Stimulated activated CD4-positive, alpha-beta T cell treated with anti-CD3 and anti-CD28 coated beads, Interleukin-2, amount 100 ng/mL, for 4 hours (primary cell): Measurements from ENCODE around the gene DMRT1.
"Not testable (repeated sequence)": the region's sequence is repeated elsewhere in the genome, so short reads cannot be mapped to it uniquely, and the experiment has no call there.

Experiments
- DNase-seq: peaks from one replicate; pipeline ENCODE4 v3.0.0-alpha.2; 2020; ENCODE audit warnings: low read depth

Gene DMRT1

DNA sequence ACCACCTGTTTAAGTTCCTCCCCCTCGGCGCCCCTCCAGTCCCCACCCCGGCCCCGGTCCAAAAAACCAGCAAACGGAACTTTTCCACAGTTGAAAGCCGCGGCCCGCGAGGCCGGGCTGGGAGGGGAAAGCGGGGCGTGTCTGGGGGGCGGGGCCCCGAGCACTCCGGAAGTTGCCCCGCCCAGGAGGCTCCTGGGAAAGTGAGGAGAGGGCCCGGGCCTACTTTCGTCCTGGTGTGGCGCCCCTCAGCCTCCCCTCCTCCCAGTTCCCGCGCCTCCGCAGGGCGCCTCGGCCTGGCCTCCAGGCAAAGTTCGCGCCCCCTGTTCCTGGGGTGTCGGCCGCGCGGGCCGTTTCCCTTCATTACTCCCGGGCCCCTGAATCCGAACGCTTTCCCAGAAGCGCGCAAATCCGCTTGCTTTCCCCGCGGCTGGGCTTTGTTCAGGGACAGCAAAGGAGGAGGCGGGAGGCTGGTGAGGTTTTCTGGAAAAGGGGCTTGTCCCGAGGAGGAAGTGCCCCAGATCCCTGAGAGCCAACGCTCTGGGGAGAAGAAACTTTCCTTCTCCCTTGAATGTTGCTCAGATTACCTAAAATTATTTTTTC is 130.5 kb downstream of the DMRT1 start:
- DNase-seq: no peak

- no peak for DNase-seq
These were observed 131.2 kb downstream of the DMRT1 start for GRCh38 chr9:972501-973294.

DNA sequence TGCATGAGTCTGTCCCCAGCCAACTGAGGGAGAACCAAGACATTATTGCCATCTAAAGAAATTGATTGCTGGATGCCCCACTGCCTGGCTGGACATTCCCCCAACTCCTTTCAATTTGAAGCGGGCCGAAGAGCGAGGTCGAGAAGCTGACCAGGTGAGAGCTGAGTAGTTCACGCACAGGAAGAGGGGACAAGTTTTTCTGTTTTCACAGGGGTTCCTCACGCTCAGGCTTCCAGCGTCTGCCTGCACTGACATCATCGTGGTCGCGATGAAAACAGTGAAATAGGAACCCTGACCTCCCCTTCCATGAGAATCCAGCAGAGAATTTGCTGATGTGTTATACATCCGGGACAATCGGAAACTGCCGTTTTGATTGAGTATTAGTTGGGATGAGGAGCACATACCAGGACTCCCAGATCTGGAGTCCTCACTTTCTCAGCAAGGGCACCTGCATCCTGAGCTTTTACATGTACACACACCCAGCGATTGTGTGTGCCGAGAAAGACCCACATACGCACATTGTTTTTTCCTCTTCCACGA is 131.9 kb downstream of the DMRT1 start:
- DNase-seq: no peak

- DNase-seq: no peak
These were observed 132.8 kb downstream of the DMRT1 start for GRCh38 chr9:974031-974995.

DNA sequence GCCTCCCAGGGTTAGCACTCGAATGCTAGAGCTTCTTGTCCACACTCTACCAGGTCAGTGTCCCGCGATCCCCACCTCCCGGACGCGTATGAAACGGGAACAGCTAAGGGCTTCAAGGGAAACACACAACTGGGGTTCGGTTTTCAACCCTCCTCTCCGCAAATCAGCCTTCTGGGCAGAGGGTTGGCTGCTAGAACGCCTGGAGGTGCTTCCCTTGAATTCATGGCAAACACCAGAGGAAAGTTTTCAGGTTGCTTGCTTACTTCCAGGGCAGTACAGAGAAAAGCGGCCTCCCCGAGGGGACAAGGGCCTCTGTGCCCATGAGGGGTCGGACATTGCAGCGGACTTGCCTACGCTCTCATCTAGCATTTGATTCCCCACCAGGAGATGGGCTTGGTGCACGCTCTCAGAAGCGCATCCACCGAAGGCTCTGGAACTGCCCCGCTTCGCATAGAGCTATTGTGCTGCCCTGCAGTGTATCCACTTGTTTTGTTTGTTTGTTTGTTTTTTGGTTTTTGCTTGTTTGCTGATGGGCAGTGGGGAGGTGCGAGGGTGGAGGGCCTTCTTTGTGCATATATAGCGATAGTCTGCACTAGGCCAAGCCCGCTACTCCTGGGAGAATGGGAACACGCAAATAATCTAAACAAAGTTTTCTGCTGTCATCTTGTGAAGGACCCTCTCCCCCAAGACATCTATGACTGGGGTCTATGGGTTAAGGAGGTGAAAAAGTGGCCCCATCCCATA is 133.7 kb downstream of the DMRT1 start:
- DNase-seq: no peak

DNA sequence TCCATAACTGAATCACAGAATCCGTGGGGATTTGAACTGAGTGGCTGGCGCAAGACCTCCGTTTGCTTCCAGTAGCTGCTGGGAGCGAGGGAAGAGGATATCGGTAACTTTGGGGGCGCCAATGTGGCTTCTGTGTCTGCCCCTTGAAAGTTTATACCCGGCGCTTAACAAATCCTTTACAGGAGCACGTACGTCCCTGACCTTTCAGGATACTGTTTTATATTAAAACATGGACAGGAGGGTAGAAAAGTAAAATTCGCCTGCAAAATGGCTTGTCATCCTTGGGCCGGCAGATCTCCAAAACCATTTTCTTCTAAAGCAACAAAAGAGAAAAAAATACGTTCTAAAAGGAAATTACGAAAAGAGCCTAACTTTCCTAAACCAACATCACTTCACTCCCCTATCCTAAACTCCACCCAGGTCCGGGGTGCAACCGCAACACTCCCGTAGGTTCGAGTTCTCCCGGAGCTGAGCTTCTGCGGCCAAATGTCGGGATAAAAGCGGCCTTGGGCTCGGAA is 134.3 kb downstream of the DMRT1 start:
- no peak for DNase-seq

DNA sequence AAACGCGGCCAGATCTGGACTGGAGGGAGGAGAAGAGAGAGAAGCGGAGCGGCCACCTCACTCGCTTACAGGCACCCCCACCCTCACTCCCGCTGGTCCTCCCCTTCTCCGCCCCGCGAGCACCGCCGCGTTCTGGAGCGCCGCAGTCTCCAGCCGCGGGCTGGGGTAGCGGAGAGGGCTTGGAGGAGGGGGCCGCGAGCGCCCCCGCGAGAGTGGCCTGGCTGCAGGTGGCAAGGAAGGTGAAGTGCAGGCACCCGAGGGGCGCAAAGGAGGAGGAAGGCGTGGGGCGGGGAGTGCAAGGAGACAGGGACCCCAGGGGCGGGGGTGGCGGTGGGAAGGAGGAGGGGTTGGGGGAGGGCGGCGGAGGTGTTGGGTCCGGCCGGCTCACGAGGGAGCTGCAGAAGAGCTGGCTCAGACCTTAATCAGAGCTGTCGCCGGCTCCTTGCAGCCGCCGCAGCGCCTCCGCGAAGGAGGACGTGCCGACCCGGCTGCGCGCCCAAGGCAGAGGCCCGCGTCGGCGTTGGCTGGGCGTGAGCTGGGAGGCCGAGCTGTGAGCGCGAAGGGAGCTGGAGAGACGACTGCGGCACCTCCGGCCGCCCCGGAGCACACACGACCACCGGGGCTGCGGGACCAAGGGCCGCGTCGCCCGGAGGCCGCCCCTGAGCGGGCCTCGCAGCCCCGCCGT is 134.9 kb downstream of the DMRT1 start, which contains the start of gene DMRT3:
DMRT3 (plus strand) TSS at position 398 of the 685 bp plus-strand sequence. CDS start 347 bp downstream, outside the sequence.
- DNase-seq: no peak

GRCh38 chr9:976943-977837 is 135.7 kb downstream of the DMRT1 start:
- no peak for DNase-seq

DNA sequence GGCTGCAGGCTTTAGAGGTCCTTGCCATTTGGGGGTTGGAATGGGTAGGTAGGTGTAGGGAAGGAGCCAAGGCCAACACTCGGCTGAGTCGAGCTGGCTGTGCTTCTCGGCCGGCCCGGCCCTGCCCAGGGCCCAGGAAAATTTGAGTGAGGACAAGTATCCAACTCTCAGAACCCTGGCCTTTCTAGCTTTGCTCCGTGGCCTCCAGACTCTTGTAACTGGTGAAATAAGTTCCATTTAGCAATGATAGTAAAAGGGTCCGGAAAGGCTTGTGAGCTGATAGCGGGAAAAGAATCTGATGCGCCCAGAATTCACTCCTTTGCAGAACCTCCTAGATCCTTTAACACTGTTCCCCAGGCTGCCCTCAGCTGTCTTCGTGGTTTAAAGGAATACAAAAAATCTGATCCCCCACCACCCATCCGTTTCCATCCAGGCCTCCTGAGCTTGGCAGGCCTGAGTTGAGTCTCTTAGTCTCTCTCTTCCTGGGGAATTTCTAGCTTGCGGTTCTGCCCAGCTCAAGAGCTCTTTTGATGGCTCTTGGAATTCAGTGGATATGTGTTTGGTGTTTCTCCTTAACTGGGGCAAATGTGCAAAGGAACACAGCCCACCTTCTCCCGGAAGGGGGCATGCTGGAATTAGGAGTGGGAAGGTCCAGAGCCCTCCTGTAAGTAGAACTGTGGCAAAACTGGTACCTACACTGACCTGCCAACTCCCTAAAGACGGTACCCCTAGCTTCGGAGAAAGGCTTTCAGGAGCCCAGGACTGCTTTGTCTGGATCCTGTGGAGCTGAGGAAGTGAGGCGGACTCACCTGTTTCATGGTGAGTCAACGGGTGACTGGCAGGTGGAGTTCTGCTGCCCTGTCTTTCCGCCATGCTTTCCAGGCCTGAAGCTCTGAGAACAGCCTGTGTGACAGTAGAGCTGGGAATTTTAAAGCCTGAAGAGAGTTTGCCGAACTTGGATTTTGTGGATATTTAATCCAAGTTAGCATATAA is 136.6 kb downstream of the DMRT1 start:
- DNase-seq: no peak

DNA sequence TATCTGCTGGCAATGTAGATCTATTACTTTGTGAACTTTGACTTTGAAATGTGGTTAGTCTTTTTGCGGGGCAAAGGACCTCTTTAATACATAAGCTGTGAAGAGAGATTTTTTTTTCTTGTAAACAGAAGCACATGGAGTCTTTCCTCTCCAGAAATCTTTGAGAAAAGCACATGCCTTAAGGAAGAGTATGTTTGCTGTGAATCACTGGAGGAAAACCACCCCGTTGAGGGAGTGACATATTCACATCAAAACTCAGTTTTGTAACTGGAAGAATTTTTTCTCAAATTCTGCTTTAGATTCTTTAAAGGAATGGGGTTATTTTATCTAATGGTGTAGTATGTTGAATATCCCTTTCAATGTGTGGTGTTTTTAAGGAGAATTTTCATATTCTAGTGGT is 138.5 kb downstream of the DMRT1 start:
- no peak for DNase-seq

DNA sequence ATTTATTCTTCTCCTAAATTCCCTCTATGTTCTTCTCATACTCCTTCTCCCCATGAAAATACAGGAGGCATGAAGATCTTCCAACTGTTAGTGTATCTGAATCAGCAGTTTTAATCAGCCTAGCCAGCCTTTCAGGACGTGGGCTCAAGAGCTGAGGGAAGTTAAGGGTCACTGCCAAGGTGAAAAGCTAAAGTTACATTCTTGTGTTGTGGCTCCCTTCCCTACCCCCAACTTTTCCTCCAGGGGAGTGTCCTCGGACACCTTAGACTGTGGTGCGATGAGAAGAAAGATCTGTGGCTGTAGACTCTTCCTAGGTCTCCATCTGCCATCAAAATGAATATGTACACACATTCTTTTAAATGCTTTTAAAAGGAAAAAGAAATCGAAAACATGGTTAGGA is 139.1 kb downstream of the DMRT1 start:
- no peak for DNase-seq

DNA sequence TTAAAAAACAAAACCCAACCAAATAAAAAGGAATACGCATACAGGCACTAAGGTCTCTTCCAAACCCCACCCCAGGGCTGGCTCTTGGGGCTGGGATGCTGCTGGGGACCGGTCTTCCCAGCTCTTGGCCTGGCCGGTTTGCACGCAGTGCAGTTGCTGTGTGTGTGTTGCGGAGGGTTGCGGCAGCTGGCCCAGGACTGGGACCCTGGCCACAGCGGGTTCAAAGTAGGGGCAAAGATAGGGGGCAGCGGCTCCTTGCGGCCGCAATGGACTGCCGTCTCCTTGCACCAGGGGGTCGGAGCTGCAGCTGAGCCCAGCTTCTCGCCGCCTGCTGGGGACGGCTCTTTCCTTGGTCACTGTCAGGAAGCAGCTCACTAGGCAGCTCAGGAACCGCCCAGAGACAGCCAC is 140.0 kb downstream of the DMRT1 start:
- no peak for DNase-seq

DNA sequence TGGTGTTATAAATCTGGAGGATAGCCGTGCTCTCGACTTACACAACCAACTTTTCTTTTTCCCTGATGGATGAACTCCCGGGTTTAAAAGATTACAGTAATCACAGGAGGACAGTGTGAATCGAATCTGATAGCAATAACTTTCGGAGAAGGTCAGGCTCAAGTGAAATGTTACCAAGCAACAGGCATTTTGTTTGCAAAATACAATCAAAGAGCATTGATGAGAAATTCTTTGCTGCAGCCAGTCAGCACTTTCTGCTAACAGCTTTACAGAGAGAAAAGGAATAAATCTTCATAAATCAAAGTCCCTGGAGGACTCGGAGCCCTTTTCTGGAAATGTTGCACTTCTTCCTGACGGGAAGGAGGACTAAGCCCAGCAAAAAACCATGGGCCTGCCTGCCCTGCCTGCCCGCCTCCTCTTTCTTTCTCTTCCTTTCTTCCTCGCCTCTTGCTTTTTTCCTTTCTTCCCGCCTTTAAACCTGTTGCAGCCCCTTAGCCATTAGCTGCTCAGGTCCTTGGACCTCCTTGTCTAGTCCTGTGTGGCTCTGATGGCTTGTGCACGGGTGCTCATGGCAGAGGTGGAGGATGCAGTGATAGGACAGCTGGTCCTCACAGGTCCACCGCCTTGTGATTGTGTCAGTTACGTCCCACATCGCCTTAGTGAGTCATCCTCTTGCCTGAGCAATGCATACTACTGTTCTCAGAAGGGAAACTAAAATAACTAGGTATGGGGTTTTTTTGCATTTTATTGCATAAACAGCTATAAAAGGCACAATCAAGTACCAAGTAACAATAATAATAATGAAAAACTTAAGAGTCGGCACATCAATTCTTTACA is 141.1 kb downstream of the DMRT1 start:
- DNase-seq: no peak

DNA sequence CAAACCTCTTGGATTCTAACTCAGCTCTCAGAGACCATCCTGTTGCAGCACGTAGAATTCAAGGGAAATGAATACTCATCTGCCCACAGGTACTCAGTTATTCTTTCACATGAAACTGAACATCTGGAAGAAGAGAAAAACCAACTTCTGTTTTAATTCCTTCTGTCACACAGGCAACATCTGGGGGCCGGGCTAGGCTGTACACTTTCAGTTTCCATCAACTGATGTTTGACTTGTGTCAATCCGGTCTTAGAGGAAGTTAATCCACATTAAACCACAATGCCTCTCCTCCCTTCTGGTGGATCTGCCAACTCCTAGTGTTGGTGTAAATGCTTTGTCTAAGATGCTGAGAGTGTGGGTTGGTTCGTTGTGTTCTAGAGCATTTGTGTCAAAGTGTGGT is 152.5 kb downstream of the DMRT1 start:
- DNase-seq: no peak

GRCh38 chr9:995192-995591 is 153.7 kb downstream of the DMRT1 start:
- no peak for DNase-seq

DNA sequence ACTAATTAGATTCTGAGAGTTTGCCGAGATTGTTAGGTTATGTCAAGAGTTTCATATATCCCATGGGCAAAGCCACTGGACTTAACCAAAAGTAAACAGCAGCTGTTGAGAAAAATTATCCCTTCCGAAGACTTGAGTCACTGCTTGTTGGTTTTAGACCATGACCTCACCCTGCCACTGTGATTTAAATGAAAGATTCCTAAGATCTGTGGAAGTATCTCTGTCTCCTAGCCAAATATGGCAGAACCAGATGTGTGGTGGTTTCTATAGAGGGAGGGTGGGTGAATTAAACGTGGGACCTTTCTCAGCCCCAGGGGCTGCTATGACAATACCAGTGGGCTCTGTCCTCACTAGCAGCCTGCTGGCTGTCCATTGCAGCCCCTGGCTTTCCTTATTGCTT is 154.3 kb downstream of the DMRT1 start:
- DNase-seq: no peak

DNA sequence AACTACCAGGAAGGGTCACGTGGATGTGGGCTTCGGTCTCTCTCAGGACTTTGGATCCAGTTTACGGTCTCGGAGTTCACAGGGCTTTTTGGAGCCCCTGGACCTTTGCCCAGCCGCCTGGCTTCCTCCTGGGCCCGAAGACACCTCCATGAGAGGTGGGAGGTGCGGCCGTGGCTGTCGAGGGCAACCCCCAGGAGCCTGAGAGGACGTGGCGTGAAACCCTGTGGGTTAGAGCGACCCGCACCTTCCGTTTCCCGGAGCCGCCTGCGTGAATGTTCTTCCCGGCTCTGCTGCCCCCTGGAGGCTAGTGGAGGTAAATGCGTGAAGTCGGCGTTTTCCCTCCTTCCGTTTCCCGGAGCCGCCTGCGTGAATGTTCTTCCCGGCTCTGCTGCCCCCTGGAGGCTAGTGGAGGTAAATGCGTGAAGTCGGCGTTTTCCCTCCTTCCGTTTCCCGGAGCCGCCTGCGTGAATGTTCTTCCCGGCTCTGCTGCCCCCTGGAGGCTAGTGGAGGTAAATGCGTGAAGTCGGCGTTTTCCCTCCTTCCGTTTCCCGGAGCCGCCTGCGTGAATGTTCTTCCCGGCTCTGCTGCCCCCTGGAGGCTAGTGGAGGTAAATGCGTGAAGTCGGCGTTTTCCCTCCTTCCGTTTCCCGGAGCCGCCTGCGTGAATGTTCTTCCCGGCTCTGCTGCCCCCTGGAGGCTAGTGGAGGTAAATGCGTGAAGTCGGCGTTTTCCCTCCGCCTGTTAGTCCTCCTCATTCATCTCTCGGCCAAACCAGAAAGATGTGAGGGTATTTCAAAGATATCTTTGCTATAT is 157.0 kb downstream of the DMRT1 start:
- DNase-seq: not testable (repeated sequence)
